Psoas muscle (tissue), 8 donors: ENCODE measurements around the gene SLFNL1. TPM values are rescaled to one million over a fixed set of nuclear protein-coding genes. Genes with fewer than 3 reads are reported as not detected.

Source experiments
- ATAC-seq, 4 donors: fragments of 200-7000 bp; cut with Tn5 transposase; one replicate each; pipeline ENCODE4 v1.9.1; 2020; ENCODE audit warnings: moderate library complexity in 3 of 4, mild to moderate bottlenecking in 2 of 4
- DNase-seq, 2 donors: peaks; one replicate each; pipeline ENCODE4 v3.0.0-alpha.2; 2020
- H3K27ac ChIP-seq: fragments of 200-600 bp; one replicate; pipeline ENCODE4 v1.8.0; 2022
- H3K27me3 ChIP-seq, 3 donors: fragments of 200-600 bp in 1 of 3; one replicate each; pipeline versions ENCODE4 v1.6.1 to v1.8.0; 2013 to 2022; ENCODE audit warnings: low read length in 2 of 3, mild to moderate bottlenecking in 2 of 3, moderate library complexity in 1 of 3; ENCODE audit not compliant: insufficient read depth in 3 of 3
- H3K36me3 ChIP-seq, 2 donors: fragments of 200-600 bp in 1 of 2; one replicate each; pipeline versions ENCODE4 v1.6.1 to v1.8.0; 2013 to 2022; ENCODE audit warnings: low read depth in 1 of 2, mild to moderate bottlenecking in 1 of 2, moderate library complexity in 1 of 2; ENCODE audit not compliant: insufficient read depth in 1 of 2
- H3K4me1 ChIP-seq: fragments of 200-600 bp; one replicate; pipeline ENCODE4 v1.8.0; 2022
- H3K4me3 ChIP-seq: fragments of 200-600 bp; one replicate; pipeline ENCODE4 v1.8.0; 2022; ENCODE audit warnings: mild to moderate bottlenecking
- H3K9me3 ChIP-seq: fragments of 200-600 bp; one replicate; pipeline ENCODE4 v1.8.0; 2022
- CTCF ChIP-seq: fragments of 200-600 bp; IDR thresholded peaks from one replicate; pipeline ENCODE4 v1.8.0; 2022; ENCODE audit warnings: antibody characterized with exemption
- WGBS, 3 donors: extraction: QIAGEN DNeasy Blood & Tissue Kit; methylation state at CpG; one replicate each; pipeline versions ENCODE4 v1.1.6 to v1.1.7; 2013; 5-methylcytosine and 5-hydroxymethylcytosine counted together
- intact Hi-C, 2 donors: fragments of 100-400 bp; cut with DNase I; formaldehyde crosslinking; loops; one replicate each; pipeline versions ENCODE4 v1.11.0 to v1.14.2; 2022
- polyA plus RNA-seq, 3 donors: library from polyadenylated mRNA; stranded (reverse); fragments of 200-250 nt; gene quantifications; one replicate each; pipeline ENCODE4 v1.2.3, GENCODE V29; 2013
- total RNA-seq, 4 donors: library from RNA; stranded (reverse); fragmentation: NEBNext Ultra II Directional in 2 of 4; extraction: Animal tissue kit (Norgen Biotek cat#: 25700) in 2 of 4; gene quantifications; one replicate each; pipeline versions ENCODE4 v1.2.1 to v1.2.4, GENCODE V29; 2021 to 2023
- donor health status: healthy with polysubstance abuse.
- donor health status: DM: no; HTN: no; CAD: no; lungs with moderate emphysema.
- donor health status: Bipolar disorder and iron deficiency.
- donor health status: healthy.
- donor health status: DM: yes; HTN: yes; CAD: no.
- donor health status: DM: no; HTN: no; CAD: no.
- donor health status: DM: no; HTN: no; CAD: no.
- donor health status: DM: yes; HTN: yes; CAD: no.

The SLFNL1 gene
- total and polyA plus RNA-seq, 7 donors: 0.13 to 0.58 (median 0.17) TPM

- Histone ChIP-seq H3K36me3 (no peaks in the 10 kb centered on the region), H3K27ac (no peak overlapping the region), H3K9me3 (no peaks in the 10 kb centered on the region), H3K4me1 (no peaks in the 10 kb centered on the region), H3K4me3 (no peak overlapping the region), H3K27me3 (no peaks in the 10 kb centered on the region)
- no peak for TF ChIP-seq CTCF
- DNase-seq (no peak), ATAC-seq (no peak)
- intact Hi-C loops: no loop called here
- WGBS, 3 donors: 55 to 88% (median 64%) methylated on average over 4 of the region's 4 CpGs
Observed at GRCh38 chr1:40966417-40966816, 55.1 kb downstream of the SLFNL1 start.

Other genes with a start within 250 kb of the SLFNL1 start
- 1 to 10 TPM; 4.6 to 9.1 (median 6.3) TPM for gene KCNQ4, start 237.9 kb downstream of the SLFNL1 start, total RNA-seq
- gene KCNQ4, start 237.9 kb downstream of the SLFNL1 start, polyA plus RNA-seq: 1 to 10 TPM; 1.9 to 2.7 (median 2.1) TPM
- 10 to 100 TPM; 16.0 to 24.7 (median 18.6) TPM for gene CITED4, start 159.4 kb downstream of the SLFNL1 start, total RNA-seq
- 10 to 100 TPM in 1 of 3 donors, 1 to 10 TPM in 2; 5.6 to 40.9 (median 6.6) TPM for gene CITED4, start 159.4 kb downstream of the SLFNL1 start, polyA plus RNA-seq
- 10 to 100 TPM in 3 of 4 donors, 1 to 10 TPM in 1; 8.0 to 26.1 (median 22.7) TPM for gene CTPS1, start 42.0 kb downstream of the SLFNL1 start, total RNA-seq
- 10 to 100 TPM; 14.7 to 43.5 (median 14.9) TPM for gene CTPS1, start 42.0 kb downstream of the SLFNL1 start, polyA plus RNA-seq
- gene SCMH1, start 220.6 kb upstream of the SLFNL1 start, total RNA-seq: 10 to 100 TPM; 28.3 to 39.4 (median 31.2) TPM
- gene SCMH1, start 220.6 kb upstream of the SLFNL1 start, polyA plus RNA-seq: 10 to 100 TPM; 16.2 to 18.2 (median 17.2) TPM